Peyer's patch (tissue), 4 donors: ENCODE measurements around the gene NEK4. TPM values are rescaled to one million over a fixed set of nuclear protein-coding genes. Genes with fewer than 3 reads are reported as not detected.

Experiments used
- DNase-seq, 3 donors: peaks; one replicate each; pipeline ENCODE4 v3.0.0-alpha.2; 2017 to 2019
- H3K27ac ChIP-seq, 4 donors: fragments of 200-600 bp; sonication (generic); one replicate each; pipeline ENCODE4 v1.5.1; 2016 to 2019
- H3K27me3 ChIP-seq, 2 donors: fragments of 200-600 bp; sonication (generic); one replicate each; pipeline ENCODE4 v1.5.1; 2019
- H3K36me3 ChIP-seq, 3 donors: fragments of 200-600 bp; sonication (generic); one replicate each; pipeline ENCODE4 v1.5.1; 2016 to 2019
- H3K4me1 ChIP-seq, 4 donors: fragments of 200-600 bp; sonication (generic); one replicate each; pipeline ENCODE4 v1.5.1; 2016 to 2019
- H3K4me3 ChIP-seq, 4 donors: fragments of 200-600 bp; sonication (generic); 1 replicate in 3 of 4; 2 replicates in 1 of 4; pipeline ENCODE4 v1.5.1; 2016 to 2019; ENCODE audit warnings: mild to moderate bottlenecking in 1 of 4
- H3K9me3 ChIP-seq, 4 donors: fragments of 200-600 bp; sonication (generic); one replicate each; pipeline ENCODE4 v1.5.1; 2016 to 2019; ENCODE audit warnings: mild to moderate bottlenecking in 1 of 4
- CTCF ChIP-seq, 6 experiments: fragments of 450-650 bp in 4 of 6; fragments of 200-600 bp in 2 of 6; sonication (generic) in 1 of 6; IDR thresholded peaks; one replicate each; pipeline ENCODE4 v1.5.1; 2017 to 2019; ENCODE audit warnings: antibody characterized with exemption in 6 of 6, mild to moderate bottlenecking in 3 of 6, moderate library complexity in 1 of 6
- POLR2A ChIP-seq, 2 donors: fragments of 450-650 bp; IDR thresholded peaks; one replicate each; pipeline ENCODE4 v1.5.1; 2017; ENCODE audit warnings: antibody characterized with exemption in 2 of 2, mild to moderate bottlenecking in 2 of 2, moderate library complexity in 2 of 2
- total RNA-seq, 4 donors: library from RNA; depleted of rRNA; stranded (reverse); fragments of >200 nt; gene quantifications; one replicate each; pipeline ENCODE4 v1.1.0, GENCODE V29; 2016

NEK4 gene
- total RNA-seq, 4 donors from 2014 or later = 16.5 to 39.6 (median 20.6) TPM

- Histone ChIP-seq H3K27me3 (no peaks in the 10 kb centered on the region), H3K9me3 (no peaks in the 10 kb centered on the region), H3K36me3 (no peaks in the 10 kb centered on the region), H3K4me3 (no peak overlapping the region), H3K4me1 (no peaks in the 10 kb centered on the region), H3K27ac (no peak overlapping the region)
- TF ChIP-seq CTCF (IDR thresholded peaks at IDR 0.05) (no peak), POLR2A (IDR thresholded peaks at IDR 0.05) (no peak)
- DNase-seq = no peak
These were observed 25.7 kb upstream of the NEK4 start for GRCh38 chr3:52796411-52796810.

GRCh38 chr3:52795298-52795900 is 24.7 kb upstream of the NEK4 start:
- Histone ChIP-seq H3K27me3 (no peaks in the 10 kb centered on the region), H3K4me3 (peak overlapping the region in 1 of 4 donors; percentile 13), H3K36me3 (no peaks in the 10 kb centered on the region), H3K9me3 (no peaks in the 10 kb centered on the region), H3K27ac (no peak overlapping the region), H3K4me1 (no peaks in the 10 kb centered on the region)
- no peak for TF ChIP-seq POLR2A (IDR thresholded peaks at IDR 0.05)
- TF ChIP-seq CTCF (IDR thresholded peaks at IDR 0.05) = no peak
- DNase-seq = no peak

GRCh38 chr3:52794612-52795099 is 23.9 kb upstream of the NEK4 start, which contains the start of gene ITIH3:
ITIH3 (plus strand) TSS chr3:52794796; CDS start chr3:52794804, 8 bp downstream.
- no peak for TF ChIP-seq POLR2A (IDR thresholded peaks at IDR 0.05)
- TF ChIP-seq CTCF (IDR thresholded peaks at IDR 0.05) = no peak
- Histone ChIP-seq H3K4me1 (no peaks in the 10 kb centered on the region), H3K27ac (peak within 1 kb of the TSS in 1 of 4 donors; percentile 13), H3K9me3 (no peaks in the 10 kb centered on the region), H3K4me3 (peak within 1 kb of the TSS in 1 of 4 donors; percentile 13), H3K27me3 (no peaks in the 10 kb centered on the region), H3K36me3 (no peaks in the 10 kb centered on the region)
- no peak for DNase-seq

GRCh38 chr3:52793702-52794611 is 23.2 kb upstream of the NEK4 start:
- DNase-seq = no peak
- H3K36me3 ChIP-seq = no peaks in the 10 kb centered on the region
- H3K4me1 ChIP-seq = no peaks in the 10 kb centered on the region
- H3K9me3 ChIP-seq = no peaks in the 10 kb centered on the region
- H3K4me3 ChIP-seq = no peak overlapping the region
- TF ChIP-seq POLR2A (IDR thresholded peaks at IDR 0.05) (no peak), CTCF (IDR thresholded peaks at IDR 0.05) (no peak)
- no peak overlapping the region for H3K27ac ChIP-seq
- H3K27me3 ChIP-seq = no peaks in the 10 kb centered on the region

GRCh38 chr3:52792961-52793695 is 22.4 kb upstream of the NEK4 start:
- H3K27ac ChIP-seq = no peak overlapping the region
- TF ChIP-seq POLR2A (IDR thresholded peaks at IDR 0.05) (no peak), CTCF (IDR thresholded peaks at IDR 0.05) (no peak)
- H3K36me3 ChIP-seq = no peaks in the 10 kb centered on the region
- no peaks in the 10 kb centered on the region for H3K27me3 ChIP-seq
- H3K4me1 ChIP-seq = no peaks in the 10 kb centered on the region
- no peaks in the 10 kb centered on the region for H3K9me3 ChIP-seq
- no peak for DNase-seq
- no peak overlapping the region for H3K4me3 ChIP-seq
